Subcutaneous adipose tissue (tissue), 4 donors: ENCODE data around the gene THEM4. TPM values are rescaled to one million over a fixed set of nuclear protein-coding genes. Genes with fewer than 3 reads are reported as not detected.

Experiments
- total RNA-seq, 4 donors: library from RNA; depleted of rRNA; stranded (reverse); fragments of >200 nt; gene quantifications; one replicate each; pipeline ENCODE4 v1.1.0, GENCODE V29; 2016
- TF ChIP-seq, protein P1 (sequence below): fragments of 450-650 bp; IDR thresholded peaks from one replicate; pipeline ENCODE4 v1.5.1; 2016; ENCODE audit warnings: low read depth, mild to moderate bottlenecking, control low read depth, antibody characterized with exemption, moderate library complexity

Gene THEM4
- total RNA-seq, 4 donors from 2014 or later: 20.7 to 34.2 (median 26.5) TPM

GRCh38 chr1:151924691-151925587 lies 15.6 kb upstream of the THEM4 start:
- TF ChIP-seq, protein P1, sequence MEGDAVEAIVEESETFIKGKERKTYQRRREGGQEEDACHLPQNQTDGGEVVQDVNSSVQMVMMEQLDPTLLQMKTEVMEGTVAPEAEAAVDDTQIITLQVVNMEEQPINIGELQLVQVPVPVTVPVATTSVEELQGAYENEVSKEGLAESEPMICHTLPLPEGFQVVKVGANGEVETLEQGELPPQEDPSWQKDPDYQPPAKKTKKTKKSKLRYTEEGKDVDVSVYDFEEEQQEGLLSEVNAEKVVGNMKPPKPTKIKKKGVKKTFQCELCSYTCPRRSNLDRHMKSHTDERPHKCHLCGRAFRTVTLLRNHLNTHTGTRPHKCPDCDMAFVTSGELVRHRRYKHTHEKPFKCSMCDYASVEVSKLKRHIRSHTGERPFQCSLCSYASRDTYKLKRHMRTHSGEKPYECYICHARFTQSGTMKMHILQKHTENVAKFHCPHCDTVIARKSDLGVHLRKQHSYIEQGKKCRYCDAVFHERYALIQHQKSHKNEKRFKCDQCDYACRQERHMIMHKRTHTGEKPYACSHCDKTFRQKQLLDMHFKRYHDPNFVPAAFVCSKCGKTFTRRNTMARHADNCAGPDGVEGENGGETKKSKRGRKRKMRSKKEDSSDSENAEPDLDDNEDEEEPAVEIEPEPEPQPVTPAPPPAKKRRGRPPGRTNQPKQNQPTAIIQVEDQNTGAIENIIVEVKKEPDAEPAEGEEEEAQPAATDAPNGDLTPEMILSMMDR: no peak

DNA sequence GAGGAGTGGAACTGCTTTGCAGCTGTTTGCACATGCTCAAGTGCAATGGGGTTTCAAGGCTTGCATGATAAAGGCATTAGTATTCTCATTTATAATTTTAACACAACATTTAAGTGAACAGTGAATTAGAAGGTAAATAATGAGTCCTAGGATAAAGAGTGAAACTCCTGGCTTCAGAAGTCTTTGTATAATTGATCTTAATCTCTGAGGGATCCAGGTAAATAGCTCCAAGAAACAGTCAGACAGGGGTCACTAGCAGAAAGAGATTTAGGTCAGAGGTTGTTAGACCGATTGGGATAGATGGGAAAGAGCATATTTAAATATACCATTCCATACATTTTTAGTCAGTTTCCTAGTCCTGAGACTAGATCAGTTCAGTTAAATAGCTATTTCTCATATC lies 14.1 kb upstream of the THEM4 start:
- TF ChIP-seq, protein P1: no peak

- TF ChIP-seq, protein P1: no peak
These were observed 10.8 kb upstream of the THEM4 start for GRCh38 chr1:151920149-151920548.

DNA sequence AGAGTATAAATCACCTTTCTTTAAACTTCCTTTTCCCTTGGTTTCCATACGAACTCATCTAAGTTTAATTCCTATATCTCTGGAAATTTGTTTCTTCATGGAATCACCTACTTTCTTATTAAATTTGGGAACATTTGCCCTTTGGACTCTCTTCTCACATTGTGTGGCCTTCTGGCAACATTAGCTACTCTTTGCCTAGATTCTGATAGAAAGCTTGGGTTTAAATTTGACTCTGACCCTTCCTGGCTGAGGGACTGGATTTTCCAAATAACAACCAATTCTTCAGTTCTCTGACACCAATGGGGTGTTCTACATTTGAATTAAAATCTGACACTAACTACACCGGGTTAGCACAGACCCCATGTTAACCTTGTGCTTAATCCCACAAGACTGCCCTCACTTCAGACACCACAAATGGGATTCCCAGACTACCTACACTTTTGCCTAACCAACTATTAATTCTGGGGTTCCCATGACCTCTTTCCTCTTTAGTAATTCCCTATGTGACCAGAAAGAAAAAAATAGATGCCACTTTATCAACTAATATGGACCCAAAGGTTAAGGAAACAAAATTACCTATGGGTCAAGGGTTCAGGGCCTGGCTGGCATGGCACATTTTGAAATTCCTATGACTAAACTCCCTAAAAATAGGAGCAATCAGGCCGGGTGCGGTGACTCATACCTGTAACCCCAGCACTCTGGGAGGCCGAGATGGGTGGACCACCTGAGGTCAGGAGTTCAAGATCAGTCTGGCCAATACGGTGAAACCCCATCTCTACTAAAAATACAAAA lies 9.7 kb upstream of the THEM4 start:
- TF ChIP-seq, protein P1: no peak

GRCh38 chr1:151918156-151918555 lies 8.8 kb upstream of the THEM4 start:
- TF ChIP-seq, protein P1: no peak

GRCh38 chr1:151916726-151917370 lies 7.5 kb upstream of the THEM4 start:
- TF ChIP-seq, protein P1: no peak
